ENCODE data around the gene PCP4L1.

Gene PCP4L1

GRCh38 chr1:161225178-161225533 lies 33.4 kb upstream of the PCP4L1 start:
- H3K4me3 Mint-ChIP-seq: peak overlapping the region; percentile 44
- H3K9me3 Mint-ChIP-seq: no peaks in the 10 kb centered on the region
- H3K27me3 Mint-ChIP-seq: no peaks in the 10 kb centered on the region
- H3K36me3 Mint-ChIP-seq (ENCODE audit: low read depth): peaks cover 38% of the 10 kb centered on the region
- peaks cover 39% of the 10 kb centered on the region for H3K4me1 Mint-ChIP-seq (ENCODE audit: low read depth)
- peak; percentile 36 for DNase-seq
- peak overlapping the region; percentile 99 for H3K27ac Mint-ChIP-seq

DNA sequence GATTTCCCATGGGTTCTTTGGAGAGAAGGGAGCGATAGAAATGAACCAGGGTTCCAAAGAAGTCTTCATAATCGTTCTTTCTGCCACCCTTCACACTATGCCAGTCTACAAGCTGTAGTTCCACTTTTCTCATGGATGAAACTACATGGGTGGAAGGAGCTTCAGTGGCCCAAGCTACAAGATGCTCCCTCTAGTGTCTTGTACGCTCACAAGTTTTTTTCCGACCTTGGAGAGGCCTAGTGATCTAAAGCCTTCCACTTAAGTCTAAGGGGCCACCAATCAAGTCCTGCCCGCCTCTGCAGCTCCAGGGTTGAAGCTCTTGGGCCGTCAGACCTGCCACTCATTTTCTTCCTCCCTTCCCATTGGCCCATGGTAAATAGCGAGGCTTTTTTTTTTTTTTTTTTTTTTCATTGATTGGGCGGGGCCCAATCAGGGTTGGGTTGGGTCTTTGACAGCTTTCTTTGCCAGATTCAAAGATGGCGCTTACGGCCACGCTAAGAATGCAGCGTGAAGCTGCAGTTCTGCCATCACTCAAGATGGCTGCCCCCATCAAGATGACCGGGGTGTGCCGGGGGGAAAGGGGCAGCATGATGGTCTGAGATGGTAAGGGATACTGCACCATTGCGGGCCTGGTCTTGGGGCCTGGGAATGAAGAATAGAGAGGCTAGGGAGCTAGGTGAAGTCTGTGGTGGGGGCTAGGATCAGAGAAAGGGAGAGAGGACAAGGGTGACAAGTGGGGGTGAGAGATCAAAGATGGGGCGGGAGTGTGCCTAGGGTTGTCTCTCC lies 32.8 kb upstream of the PCP4L1 start, which contains the start of gene TOMM40L:
TSS of gene TOMM40L (plus strand) at position 527 of the 786 bp plus-strand sequence. CDS start 430 bp downstream, outside the sequence.
- Mint-ChIP-seq H3K27me3 (no peaks in the 10 kb centered on the region), H3K27ac (peak within 1 kb of the TSS; percentile 99), H3K4me1 (ENCODE audit: low read depth) (peaks cover 37% of the 10 kb centered on the region), H3K9me3 (no peaks in the 10 kb centered on the region), H3K36me3 (ENCODE audit: low read depth) (peaks cover 44% of the 10 kb centered on the region), H3K4me3 (peak within 1 kb of the TSS; percentile 98)
- peak; percentile 88 for DNase-seq

DNA sequence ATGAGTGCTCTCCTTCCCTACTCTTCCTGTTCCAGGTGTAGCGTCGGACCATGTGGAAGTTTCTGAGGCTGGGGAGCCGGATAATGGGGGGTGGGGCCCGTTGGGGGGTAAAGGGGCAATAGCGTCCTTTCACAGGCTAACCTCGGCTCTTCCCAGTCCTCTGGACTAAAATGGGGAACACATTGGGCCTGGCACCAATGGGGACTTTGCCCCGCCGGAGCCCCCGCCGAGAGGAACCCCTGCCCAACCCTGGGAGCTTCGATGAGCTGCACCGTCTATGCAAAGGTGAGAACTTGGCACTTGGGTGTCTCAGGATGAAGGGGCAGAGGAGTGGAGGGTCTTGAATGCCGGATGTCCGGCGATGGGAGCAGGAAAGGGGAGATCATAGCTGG lies 32.2 kb upstream of the PCP4L1 start:
- DNase-seq: peak; percentile 49

DNA sequence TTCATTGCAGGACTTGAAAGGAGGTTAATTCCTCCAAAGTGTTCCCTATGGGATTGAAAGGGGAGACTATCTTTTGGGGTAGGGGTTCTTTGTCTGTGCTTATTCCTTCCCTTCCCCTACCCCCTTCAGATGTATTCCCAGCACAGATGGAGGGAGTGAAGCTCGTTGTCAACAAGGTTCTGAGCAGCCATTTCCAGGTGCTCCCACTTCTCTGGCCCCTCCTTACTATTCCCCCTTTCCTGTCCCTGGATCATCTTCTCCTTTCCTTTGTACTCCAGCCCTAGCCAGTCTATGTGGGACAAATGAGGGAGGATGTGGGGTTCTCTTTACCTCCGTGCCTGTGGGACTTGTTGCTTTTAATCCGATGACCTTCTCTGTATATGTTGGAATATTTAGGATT lies 31.8 kb upstream of the PCP4L1 start:
- H3K27me3 Mint-ChIP-seq: no peaks in the 10 kb centered on the region
- peaks cover 47% of the 10 kb centered on the region for H3K36me3 Mint-ChIP-seq (ENCODE audit: low read depth)
- peak overlapping the region; percentile 98 for H3K4me3 Mint-ChIP-seq
- peaks cover 34% of the 10 kb centered on the region for H3K4me1 Mint-ChIP-seq (ENCODE audit: low read depth)
- H3K27ac Mint-ChIP-seq: peak overlapping the region; percentile 99
- DNase-seq: no peak
- H3K9me3 Mint-ChIP-seq: no peaks in the 10 kb centered on the region

More for the DNA sequence above, 32.2 kb upstream of the PCP4L1 start:
- H3K36me3 Mint-ChIP-seq (ENCODE audit: low read depth): peaks cover 47% of the 10 kb centered on the region
- no peaks in the 10 kb centered on the region for H3K27me3 Mint-ChIP-seq
- H3K4me1 Mint-ChIP-seq (ENCODE audit: low read depth): peaks cover 35% of the 10 kb centered on the region
- peak overlapping the region; percentile 98 for H3K4me3 Mint-ChIP-seq
- no peaks in the 10 kb centered on the region for H3K9me3 Mint-ChIP-seq
- H3K27ac Mint-ChIP-seq: peak overlapping the region; percentile 99

- H3K4me3 Mint-ChIP-seq: peak overlapping the region; percentile 98
- H3K27me3 Mint-ChIP-seq: no peaks in the 10 kb centered on the region
- DNase-seq: peak; percentile 89
- H3K4me1 Mint-ChIP-seq (ENCODE audit: low read depth): peaks cover 30% of the 10 kb centered on the region
- H3K27ac Mint-ChIP-seq: peak overlapping the region; percentile 99
- H3K36me3 Mint-ChIP-seq (ENCODE audit: low read depth): peaks cover 47% of the 10 kb centered on the region
- no peaks in the 10 kb centered on the region for H3K9me3 Mint-ChIP-seq
Observed at GRCh38 chr1:161227196-161227871, 31.2 kb upstream of the PCP4L1 start.

- no peaks in the 10 kb centered on the region for H3K27me3 Mint-ChIP-seq
Observed at GRCh38 chr1:161228032-161228431, 30.5 kb upstream of the PCP4L1 start.

GRCh38 chr1:161229896-161230295 lies 28.6 kb upstream of the PCP4L1 start:
- DNase-seq: no peak
- Mint-ChIP-seq H3K4me3 (no peak overlapping the region), H3K9me3 (no peaks in the 10 kb centered on the region), H3K4me1 (ENCODE audit: low read depth) (peaks cover 29% of the 10 kb centered on the region), H3K27ac (no peak overlapping the region), H3K36me3 (ENCODE audit: low read depth) (peaks cover 47% of the 10 kb centered on the region), H3K27me3 (no peaks in the 10 kb centered on the region)

More at GRCh38 chr1:161228032-161228431, 30.5 kb upstream of the PCP4L1 start:
- peak overlapping the region; percentile 98 for H3K4me3 Mint-ChIP-seq
- H3K36me3 Mint-ChIP-seq (ENCODE audit: low read depth): peaks cover 47% of the 10 kb centered on the region
- peaks cover 30% of the 10 kb centered on the region for H3K4me1 Mint-ChIP-seq (ENCODE audit: low read depth)
- H3K9me3 Mint-ChIP-seq: no peaks in the 10 kb centered on the region
- peak overlapping the region; percentile 99 for H3K27ac Mint-ChIP-seq
- DNase-seq: no peak

GRCh38 chr1:161230762-161231161 lies 27.8 kb upstream of the PCP4L1 start:
- no peak overlapping the region for H3K27ac Mint-ChIP-seq
- no peak for DNase-seq
- H3K27me3 Mint-ChIP-seq: no peaks in the 10 kb centered on the region
- peaks cover 22% of the 10 kb centered on the region for H3K4me1 Mint-ChIP-seq (ENCODE audit: low read depth)
- no peaks in the 10 kb centered on the region for H3K9me3 Mint-ChIP-seq
- H3K36me3 Mint-ChIP-seq (ENCODE audit: low read depth): peaks cover 47% of the 10 kb centered on the region
- H3K4me3 Mint-ChIP-seq: no peak overlapping the region

DNA sequence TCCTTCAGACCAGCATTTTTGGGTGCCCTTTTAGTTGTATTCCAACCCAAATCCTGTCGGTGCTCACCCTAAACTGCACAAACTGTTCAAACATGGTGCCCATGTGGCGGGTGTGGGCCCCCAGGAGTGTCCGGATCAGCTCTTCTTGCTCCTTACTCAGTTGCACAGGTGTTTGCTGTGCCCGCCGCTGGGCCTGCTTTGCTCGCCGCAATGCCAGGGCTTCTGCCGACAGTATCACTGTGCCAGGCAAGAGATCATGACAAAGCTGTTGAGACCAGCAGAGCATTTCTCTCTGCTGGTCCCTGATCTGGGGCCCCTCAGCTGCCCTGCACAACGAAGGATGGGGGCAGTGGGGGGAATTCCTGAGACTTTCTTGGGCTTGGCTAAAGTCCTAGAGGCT lies 25.4 kb upstream of the PCP4L1 start:
- Mint-ChIP-seq H3K27me3 (no peaks in the 10 kb centered on the region), H3K9me3 (no peaks in the 10 kb centered on the region), H3K27ac (no peak overlapping the region)

GRCh38 chr1:161235957-161236775 lies 22.4 kb upstream of the PCP4L1 start:
- Mint-ChIP-seq H3K4me1 (ENCODE audit: low read depth) (no peaks in the 10 kb centered on the region), H3K27me3 (peaks cover 3% of the 10 kb centered on the region), H3K36me3 (ENCODE audit: low read depth) (no peaks in the 10 kb centered on the region), H3K27ac (no peak overlapping the region), H3K9me3 (no peaks in the 10 kb centered on the region), H3K4me3 (no peak overlapping the region)
- DNase-seq: no peak

More for the DNA sequence above, 25.4 kb upstream of the PCP4L1 start:
- Mint-ChIP-seq H3K4me3 (no peak overlapping the region), H3K4me1 (ENCODE audit: low read depth) (peaks cover 2% of the 10 kb centered on the region), H3K36me3 (ENCODE audit: low read depth) (peaks cover 28% of the 10 kb centered on the region)
- DNase-seq: no peak

GRCh38 chr1:161238039-161238473 lies 20.5 kb upstream of the PCP4L1 start, which contains the start of gene NR1I3:
TSS of gene NR1I3 (minus strand) at chr1:161238203. CDS start at chr1:161236565, 1,638 bp downstream.
- Mint-ChIP-seq H3K27me3 (peaks cover 3% of the 10 kb centered on the region), H3K36me3 (ENCODE audit: low read depth) (no peaks in the 10 kb centered on the region), H3K4me3 (no peak within 1 kb of the TSS)

DNA sequence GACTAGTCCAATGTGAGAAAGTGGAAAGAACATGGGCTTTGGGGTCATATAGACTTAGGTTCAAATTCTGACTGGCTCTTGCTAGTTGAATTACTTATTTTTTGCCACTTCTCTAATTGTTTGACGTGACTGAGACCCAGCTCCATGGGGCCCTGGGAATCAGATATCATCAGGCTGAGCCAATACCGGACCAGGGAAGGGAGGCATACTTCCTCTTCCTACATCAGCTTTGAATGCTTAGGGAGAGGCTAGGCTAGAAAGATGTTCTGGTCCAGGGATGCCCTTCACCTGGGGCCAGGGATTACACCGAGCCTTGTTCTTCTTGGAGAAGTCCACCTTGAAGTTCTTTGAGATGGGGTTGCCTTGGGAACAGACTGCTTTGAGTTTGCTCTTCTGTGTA lies 16.9 kb upstream of the PCP4L1 start:
- H3K36me3 Mint-ChIP-seq (ENCODE audit: low read depth): no peaks in the 10 kb centered on the region
- H3K9me3 Mint-ChIP-seq: no peaks in the 10 kb centered on the region
- no peak overlapping the region for H3K27ac Mint-ChIP-seq
- no peak for DNase-seq
- H3K27me3 Mint-ChIP-seq: peaks cover 3% of the 10 kb centered on the region
- no peaks in the 10 kb centered on the region for H3K4me1 Mint-ChIP-seq (ENCODE audit: low read depth)
- no peak overlapping the region for H3K4me3 Mint-ChIP-seq

More at GRCh38 chr1:161238039-161238473, 20.5 kb upstream of the PCP4L1 start, which contains the start of gene NR1I3:
- DNase-seq: no peak
- Mint-ChIP-seq H3K9me3 (no peaks in the 10 kb centered on the region), H3K4me1 (ENCODE audit: low read depth) (no peaks in the 10 kb centered on the region), H3K27ac (no peak within 1 kb of the TSS)

DNA sequence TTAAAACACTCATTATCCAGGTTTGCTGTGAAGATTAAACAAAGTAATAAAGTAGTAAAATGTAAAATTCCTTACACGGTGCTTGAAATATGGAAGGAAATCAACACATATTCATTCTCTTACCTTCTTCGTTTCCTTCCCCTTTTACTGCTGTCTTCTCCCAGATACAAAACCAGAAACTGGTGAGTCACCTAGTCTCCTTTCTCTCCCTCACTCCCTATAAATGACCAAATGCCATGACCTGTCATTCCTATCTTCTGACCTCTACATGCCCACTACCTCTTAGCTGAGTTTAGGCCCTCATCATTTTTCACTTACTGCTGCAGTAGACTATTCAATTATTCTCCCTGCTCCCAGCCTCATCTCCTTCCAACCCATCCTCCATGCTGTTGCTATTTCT lies 16.2 kb upstream of the PCP4L1 start:
- H3K9me3 Mint-ChIP-seq: no peaks in the 10 kb centered on the region
- H3K4me3 Mint-ChIP-seq: no peak overlapping the region
- no peaks in the 10 kb centered on the region for H3K36me3 Mint-ChIP-seq (ENCODE audit: low read depth)
- no peak overlapping the region for H3K27ac Mint-ChIP-seq
- no peak for DNase-seq
- peaks cover 3% of the 10 kb centered on the region for H3K27me3 Mint-ChIP-seq
- H3K4me1 Mint-ChIP-seq (ENCODE audit: low read depth): no peaks in the 10 kb centered on the region

DNA sequence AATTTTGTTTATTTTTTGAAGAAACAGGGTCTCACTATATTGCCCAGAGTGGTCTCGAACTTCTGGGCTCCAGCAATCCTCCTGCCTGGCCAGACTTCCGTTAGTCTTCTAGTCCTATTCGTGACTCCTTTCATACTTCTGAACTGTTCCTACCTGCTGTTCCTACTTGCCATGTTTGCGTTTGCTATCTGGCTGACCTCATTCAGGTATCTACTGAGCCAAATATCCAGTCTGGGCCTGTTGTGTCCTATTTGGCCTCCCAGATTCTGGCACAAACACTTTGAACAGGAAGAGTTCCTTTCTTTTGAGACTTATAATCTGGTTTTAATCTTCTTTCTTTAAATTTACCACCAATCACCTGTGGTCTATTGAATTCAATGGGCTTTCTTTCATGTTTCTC lies 13.7 kb upstream of the PCP4L1 start:
- Mint-ChIP-seq H3K27ac (no peak overlapping the region), H3K4me1 (ENCODE audit: low read depth) (no peaks in the 10 kb centered on the region), H3K27me3 (peaks cover 3% of the 10 kb centered on the region), H3K36me3 (ENCODE audit: low read depth) (no peaks in the 10 kb centered on the region), H3K4me3 (no peak overlapping the region), H3K9me3 (peaks cover 3% of the 10 kb centered on the region)
- DNase-seq: no peak
